ENCODE results near the gene CD68.

The CD68 gene

DNA sequence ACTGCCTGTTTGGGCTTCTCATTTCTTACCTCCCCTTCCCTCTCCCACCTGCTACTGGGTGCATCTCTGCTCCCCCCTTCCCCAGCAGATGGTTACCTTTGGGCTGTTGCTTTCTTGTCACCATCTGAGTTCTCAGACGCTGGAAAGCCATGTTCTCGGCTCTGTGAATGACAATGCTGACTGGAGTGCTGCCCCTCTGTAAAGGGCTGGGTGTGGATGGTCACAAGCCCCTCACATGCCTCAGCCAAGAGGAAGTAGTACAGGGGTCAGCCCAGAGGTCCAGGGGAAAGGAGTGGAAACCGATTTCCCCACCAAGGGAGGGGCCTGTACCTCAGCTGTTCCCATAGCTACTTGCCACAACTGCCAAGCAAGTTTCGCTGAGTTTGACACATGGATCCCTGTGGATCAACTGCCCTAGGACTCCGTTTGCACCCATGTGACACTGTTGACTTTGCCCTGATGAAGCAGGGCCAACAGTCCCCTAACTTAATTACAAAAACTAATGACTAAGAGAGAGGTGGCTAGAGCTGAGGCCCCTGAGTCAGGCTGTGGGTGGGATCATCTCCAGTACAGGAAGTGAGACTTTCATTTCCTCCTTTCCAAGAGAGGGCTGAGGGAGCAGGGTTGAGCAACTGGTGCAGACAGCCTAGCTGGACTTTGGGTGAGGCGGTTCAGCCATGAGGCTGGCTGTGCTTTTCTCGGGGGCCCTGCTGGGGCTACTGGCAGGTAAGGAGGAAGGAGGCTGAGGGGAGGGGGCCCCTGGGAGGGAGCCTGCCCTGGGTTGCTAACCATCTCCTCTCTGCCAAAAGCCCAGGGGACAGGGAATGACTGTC is at the start of gene CD68:
Gene CD68, plus strand, starts transcription at position 638 of the 833 bp plus-strand sequence. Its CDS starts 40 bp downstream, at position 678.
- H3K4me3 ChIP-seq (ENCODE audit: low read depth, low read length), result no peak within 1 kb of the TSS

- no peak overlapping the region for H3K4me3 ChIP-seq (ENCODE audit: low read depth, low read length)
Observed at GRCh38 chr17:7530023-7530900, 49.2 kb upstream of the CD68 start.

- H3K4me3 ChIP-seq (ENCODE audit: low read depth, low read length), result no peak overlapping the region
Observed at GRCh38 chr17:7538050-7538449, 41.4 kb upstream of the CD68 start.

- H3K4me3 ChIP-seq (ENCODE audit: low read depth, low read length), result no peak overlapping the region
Observed at GRCh38 chr17:7538891-7539545, 40.4 kb upstream of the CD68 start.

DNA sequence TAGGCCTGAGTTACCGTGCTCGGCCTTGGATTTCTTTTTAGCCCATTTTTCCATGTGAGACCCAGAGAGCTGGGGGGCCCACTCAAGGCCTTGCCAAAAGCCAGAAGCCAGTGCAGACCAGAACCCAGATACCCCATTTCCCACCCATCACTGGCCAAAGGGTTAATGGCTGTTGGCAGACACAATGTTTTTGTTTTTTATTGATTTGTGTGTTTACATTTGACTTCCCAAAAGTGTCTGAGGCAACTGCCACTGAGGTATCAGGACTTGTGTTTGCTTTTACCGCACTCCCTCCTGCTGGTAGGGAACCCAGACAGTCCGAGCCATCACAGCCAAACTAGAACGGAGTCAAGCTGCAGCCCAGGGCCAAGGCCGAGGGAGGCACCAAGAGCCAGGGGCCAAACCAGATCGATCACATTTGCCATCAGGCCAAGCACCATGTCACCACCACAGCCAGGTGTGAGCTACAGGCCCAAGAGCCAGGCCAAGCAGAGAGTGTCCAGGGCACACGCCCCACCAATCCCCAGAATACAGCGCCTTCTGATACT is 38.3 kb upstream of the CD68 start:
- H3K4me3 ChIP-seq (ENCODE audit: low read depth, low read length), result no peak overlapping the region

DNA sequence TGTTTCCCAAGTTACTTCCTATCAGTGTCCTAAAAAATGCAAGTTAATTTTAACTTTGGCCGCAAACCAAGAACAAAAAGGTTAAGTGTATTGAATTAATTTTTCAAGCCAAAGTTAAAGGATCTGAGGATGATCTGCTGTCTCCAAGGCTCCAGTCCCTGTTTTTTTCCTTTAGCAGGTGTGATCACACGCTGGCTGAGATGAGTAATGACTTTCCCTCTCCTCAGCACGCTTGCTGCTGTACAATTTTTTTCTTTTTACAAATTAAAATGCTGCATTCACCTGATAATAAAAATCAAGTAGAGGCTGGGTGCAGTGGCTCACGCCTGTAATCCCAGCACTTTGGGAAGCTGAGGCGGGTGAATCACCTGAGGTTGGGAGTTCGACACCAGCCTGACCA is 34.5 kb upstream of the CD68 start:
- no peak overlapping the region for H3K4me3 ChIP-seq (ENCODE audit: low read depth, low read length)

DNA sequence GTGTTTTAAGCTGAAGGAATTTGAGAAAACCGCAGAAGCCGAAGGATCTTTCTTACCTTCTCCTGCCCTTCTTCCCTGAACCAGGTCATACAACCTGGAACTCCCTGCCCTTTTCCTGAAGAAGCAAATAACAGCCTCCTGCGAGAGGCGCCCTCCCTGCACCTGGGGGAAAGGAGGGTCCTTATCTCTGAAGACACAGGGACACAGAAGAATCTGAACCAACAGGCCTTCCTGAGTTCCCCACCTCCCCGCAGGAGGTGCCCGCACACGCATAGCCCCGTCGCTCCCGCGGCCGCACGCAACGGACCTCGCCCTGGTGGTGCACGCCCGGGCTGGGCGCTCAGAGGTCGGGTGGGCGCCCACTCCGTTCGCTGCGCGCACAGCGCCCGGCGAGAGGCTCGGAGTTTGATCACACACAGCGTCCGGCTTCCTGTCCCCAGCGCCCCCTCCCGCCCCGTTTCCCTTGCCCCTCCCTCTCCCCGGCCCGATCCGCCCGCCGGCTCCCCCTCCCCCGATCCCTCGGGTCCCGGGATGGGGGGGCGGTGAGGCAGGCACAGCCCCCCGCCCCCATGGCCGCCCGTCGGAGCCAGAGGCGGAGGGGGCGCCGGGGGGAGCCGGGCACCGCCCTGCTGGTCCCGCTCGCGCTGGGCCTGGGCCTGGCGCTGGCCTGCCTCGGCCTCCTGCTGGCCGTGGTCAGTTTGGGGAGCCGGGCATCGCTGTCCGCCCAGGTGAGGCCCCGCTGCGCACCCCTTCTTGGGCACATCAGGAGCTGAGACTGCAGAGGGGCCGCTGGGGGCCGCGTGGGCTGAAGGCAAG is 30.6 kb upstream of the CD68 start, which contains the start of gene TNFSF12:
Gene TNFSF12, plus strand, starts transcription at position 474 of the 816 bp plus-strand sequence. Its CDS starts 96 bp downstream, at position 570.
- peak within 1 kb of the TSS; percentile 67 for H3K4me3 ChIP-seq (ENCODE audit: low read depth, low read length)

- no peak overlapping the region for H3K4me3 ChIP-seq (ENCODE audit: low read depth, low read length)
Observed at GRCh38 chr17:7549401-7550055, 29.9 kb upstream of the CD68 start.

GRCh38 chr17:7550344-7550743 is 29.1 kb upstream of the CD68 start:
- H3K4me3 ChIP-seq (ENCODE audit: low read depth, low read length), result no peak overlapping the region

GRCh38 chr17:7551396-7551795 is 28.0 kb upstream of the CD68 start:
- H3K4me3 ChIP-seq (ENCODE audit: low read depth, low read length), result no peak overlapping the region

GRCh38 chr17:7552621-7553051 is 26.8 kb upstream of the CD68 start:
- no peak overlapping the region for H3K4me3 ChIP-seq (ENCODE audit: low read depth, low read length)

DNA sequence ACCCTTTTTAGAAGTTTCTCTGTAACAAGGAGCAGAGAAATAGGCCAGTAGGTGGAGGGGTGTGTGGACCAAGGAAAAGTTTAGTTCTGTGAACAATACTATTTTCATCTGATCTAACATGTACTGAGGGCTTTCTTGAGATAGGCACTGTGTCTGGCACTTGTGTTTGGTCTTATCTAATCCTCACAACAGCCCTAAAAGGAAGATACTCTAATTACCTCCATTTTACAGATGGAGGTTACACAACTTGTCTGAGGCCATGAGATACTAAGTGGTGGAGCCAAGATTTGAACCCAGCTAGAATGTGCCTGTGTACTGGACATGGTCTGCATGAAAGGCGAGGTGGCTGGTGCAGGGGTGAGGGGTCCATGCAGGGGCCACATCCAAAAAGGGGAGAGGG is 26.1 kb upstream of the CD68 start:
- H3K4me3 ChIP-seq (ENCODE audit: low read depth, low read length), result no peak overlapping the region

DNA sequence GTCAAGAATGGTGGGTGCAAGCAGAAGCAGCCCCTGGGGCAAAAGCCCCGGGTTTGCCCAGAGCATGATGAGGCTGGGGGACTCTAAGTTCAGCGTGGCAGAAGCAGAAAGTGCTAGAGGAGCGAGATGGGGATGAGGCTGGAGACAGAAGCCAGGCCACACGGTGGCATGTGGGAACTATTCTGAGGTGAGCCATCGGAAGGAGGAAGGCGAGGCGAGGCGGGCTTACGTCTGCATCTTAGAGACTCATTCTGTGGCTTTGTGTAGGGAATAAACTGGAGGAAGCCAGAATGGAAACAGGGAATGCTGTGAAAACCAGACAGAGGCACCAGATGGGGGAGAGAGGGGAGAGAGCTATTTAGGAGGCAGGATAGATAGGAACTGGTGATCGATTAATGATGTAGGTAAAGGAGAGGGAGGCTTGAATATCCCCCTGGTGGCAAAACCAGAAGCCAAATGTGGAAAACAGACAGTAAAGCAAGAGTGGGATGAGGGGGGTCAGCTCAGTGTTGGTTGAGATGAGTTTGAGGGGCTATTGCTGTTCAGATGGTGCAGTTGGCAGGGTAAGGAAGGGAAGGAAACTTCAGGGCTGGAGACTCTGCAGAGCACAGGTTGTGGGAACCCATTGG is 24.0 kb upstream of the CD68 start:
- no peak overlapping the region for H3K4me3 ChIP-seq (ENCODE audit: low read depth, low read length)

- no peak overlapping the region for H3K4me3 ChIP-seq (ENCODE audit: low read depth, low read length)
Observed at GRCh38 chr17:7556627-7557026, 22.8 kb upstream of the CD68 start.

GRCh38 chr17:7557147-7557764 is 22.2 kb upstream of the CD68 start:
- no peak overlapping the region for H3K4me3 ChIP-seq (ENCODE audit: low read depth, low read length)

DNA sequence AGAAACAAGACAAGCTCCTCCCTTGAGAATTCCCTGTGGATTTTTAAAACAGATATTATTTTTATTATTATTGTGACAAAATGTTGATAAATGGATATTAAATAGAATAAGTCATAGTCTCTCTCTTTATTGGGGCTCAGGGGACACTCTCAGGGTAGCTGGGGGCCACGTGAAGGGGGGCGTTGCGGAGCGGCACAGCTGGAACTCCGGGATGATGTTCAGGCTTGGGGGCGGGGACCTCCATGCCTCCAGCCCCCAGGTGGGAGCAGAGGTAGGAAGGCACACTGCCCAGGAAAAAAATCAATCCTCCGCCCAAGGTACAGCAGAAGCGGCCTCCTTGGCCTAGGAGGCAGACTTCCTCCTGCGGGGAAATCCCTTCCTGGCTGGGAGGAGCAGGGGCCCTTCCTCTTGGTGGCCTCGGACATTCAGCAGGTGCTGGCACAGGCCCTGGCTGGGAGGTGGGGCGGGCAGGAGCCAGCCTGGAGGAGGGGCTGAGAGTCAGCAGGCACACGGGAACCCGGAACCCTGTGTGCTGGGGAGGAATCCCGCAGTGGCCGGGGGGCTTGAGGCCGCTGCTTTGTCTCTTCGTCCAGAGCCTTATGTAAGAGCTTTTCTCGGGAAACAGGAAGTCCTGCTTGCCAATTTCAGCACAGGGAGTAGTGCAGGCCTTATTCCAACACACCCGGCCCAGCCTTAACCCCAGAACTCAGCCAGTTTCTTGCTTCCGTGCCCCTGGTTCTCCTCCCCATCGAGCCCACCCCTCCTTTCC is 21.5 kb upstream of the CD68 start:
- no peak overlapping the region for H3K4me3 ChIP-seq (ENCODE audit: low read depth, low read length)

GRCh38 chr17:7558544-7559319 is 20.7 kb upstream of the CD68 start, which contains the start of gene TNFSF13:
TNFSF13 (plus strand) TSS chr17:7558750; CDS start chr17:7559040, 290 bp downstream.
- no peak within 1 kb of the TSS for H3K4me3 ChIP-seq (ENCODE audit: low read depth, low read length)
